GM18909 (cell line): Measurements from ENCODE around the gene DCDC2C.
A peak's percentile ranks its signal among the peaks of the same experiment; 100 is the strongest.

Source experiments
- ATAC-seq: cut with Tn5 transposase; IDR thresholded peaks from one replicate; pipeline ENCODE4 v1.9.1; 2021; ENCODE audit warnings: mild to moderate bottlenecking; ENCODE audit not compliant: unreplicated experiment, poor library complexity

The DCDC2C gene

GRCh38 chr2:3768960-3769765 is 65.8 kb downstream of the DCDC2C start:
- no peak for ATAC-seq

GRCh38 chr2:3769766-3770165 is 66.4 kb downstream of the DCDC2C start:
- ATAC-seq = no peak

GRCh38 chr2:3770724-3771415 is 67.5 kb downstream of the DCDC2C start:
- no peak for ATAC-seq

- ATAC-seq = no peak
These were observed 68.2 kb downstream of the DCDC2C start for GRCh38 chr2:3771576-3771975.

- no peak for ATAC-seq
These were observed 71.0 kb downstream of the DCDC2C start for GRCh38 chr2:3774336-3774735.

GRCh38 chr2:3776311-3776710 is 72.9 kb downstream of the DCDC2C start:
- ATAC-seq = no peak

- ATAC-seq = no peak
These were observed 74.6 kb downstream of the DCDC2C start for GRCh38 chr2:3777966-3778365.

- no peak for ATAC-seq
These were observed 75.6 kb downstream of the DCDC2C start for GRCh38 chr2:3778851-3779495.

GRCh38 chr2:3779496-3780049 is 76.2 kb downstream of the DCDC2C start:
- ATAC-seq = no peak

GRCh38 chr2:3780477-3781402 is 77.4 kb downstream of the DCDC2C start:
- peak; percentile 100 for ATAC-seq

- no peak for ATAC-seq
These were observed 81.4 kb downstream of the DCDC2C start for GRCh38 chr2:3784731-3785130.

GRCh38 chr2:3785220-3785889 is 82.0 kb downstream of the DCDC2C start:
- no peak for ATAC-seq

- ATAC-seq = no peak
These were observed 82.5 kb downstream of the DCDC2C start for GRCh38 chr2:3785890-3786273.

GRCh38 chr2:3787768-3788167 is 84.4 kb downstream of the DCDC2C start:
- ATAC-seq = no peak

GRCh38 chr2:3789256-3789655 is 85.9 kb downstream of the DCDC2C start:
- no peak for ATAC-seq

- ATAC-seq = no peak
These were observed 89.9 kb downstream of the DCDC2C start for GRCh38 chr2:3793249-3793648.

- no peak for ATAC-seq
These were observed 98.1 kb downstream of the DCDC2C start for GRCh38 chr2:3801506-3801905.

GRCh38 chr2:3805201-3805939 is 102.0 kb downstream of the DCDC2C start:
- ATAC-seq = no peak

GRCh38 chr2:3806168-3806567 is 102.8 kb downstream of the DCDC2C start:
- no peak for ATAC-seq
